DOHH2 (cell line): ENCODE data around the gene OCA2.

Source experiments
- H3F3A ChIP-seq: fragments of 200-600 bp; sonication (generic), shearing (Covaris generic); 2 replicates; pipeline ENCODE4 v1.6.0; 2016; ENCODE audit warnings: antibody characterized with exemption, mild to moderate bottlenecking; ENCODE audit not compliant: control insufficient read depth, insufficient read depth
- H3K27ac ChIP-seq: fragments of 200-600 bp; sonication (generic); 2 replicates; pipeline ENCODE4 v1.5.1; 2014; ENCODE audit warnings: low read depth, mild to moderate bottlenecking, low read length, moderate library complexity
- H3K27me3 ChIP-seq: fragments of 200-600 bp; sonication (generic); 2 replicates; pipeline ENCODE4 v1.6.1; 2014; ENCODE audit warnings: mild to moderate bottlenecking, low read length, mixed read lengths; ENCODE audit not compliant: control insufficient read depth
- H3K36me3 ChIP-seq: fragments of 200-600 bp; sonication (generic); 2 replicates; pipeline ENCODE4 v1.6.1; 2014; ENCODE audit warnings: mild to moderate bottlenecking, low read length, moderate library complexity, mixed read lengths; ENCODE audit not compliant: control insufficient read depth
- H3K4me1 ChIP-seq: fragments of 200-600 bp; sonication (generic); 2 replicates; pipeline ENCODE4 v1.6.1; 2014; ENCODE audit warnings: mild to moderate bottlenecking, low read length, mixed read lengths; ENCODE audit not compliant: control insufficient read depth
- H3K4me2 ChIP-seq: fragments of 200-600 bp; sonication (generic); 2 replicates; pipeline ENCODE4 v1.6.0; 2014; ENCODE audit warnings: mild to moderate bottlenecking, low read length, moderate library complexity
- H3K4me3 ChIP-seq: fragments of 200-600 bp; sonication (generic); 2 replicates; pipeline ENCODE4 v1.5.1; 2014; ENCODE audit warnings: mild to moderate bottlenecking, low read length, mixed read lengths
- H3K79me2 ChIP-seq: fragments of 200-600 bp; sonication (generic); 2 replicates; pipeline ENCODE4 v1.6.1; 2014; ENCODE audit warnings: mild to moderate bottlenecking, low read length, mixed read lengths; ENCODE audit not compliant: control insufficient read depth
- H3K9me2 ChIP-seq: fragments of 200-600 bp; sonication (generic); replicated peaks from 2 replicates; pipeline ENCODE4 v1.6.1; 2014; ENCODE audit warnings: mild to moderate bottlenecking, low read length, mixed read lengths; ENCODE audit not compliant: control insufficient read depth
- H3K9me3 ChIP-seq: fragments of 200-600 bp; sonication (generic); 2 replicates; pipeline ENCODE4 v1.6.1; 2014; ENCODE audit warnings: antibody characterized with exemption, low read length, mixed read lengths; ENCODE audit not compliant: control insufficient read depth, insufficient read depth
- H4K20me1 ChIP-seq: fragments of 200-600 bp; sonication (generic); 2 replicates; pipeline ENCODE4 v1.6.0; 2014; ENCODE audit warnings: low read depth, mild to moderate bottlenecking, antibody characterized with exemption, low read length, moderate library complexity; ENCODE audit not compliant: control insufficient read depth, insufficient read depth
- EZH2phosphoT487 ChIP-seq: fragments of 200-600 bp; sonication (generic); IDR thresholded peaks from 2 replicates; pipeline ENCODE4 v1.6.1; 2017; ENCODE audit warnings: borderline replicate concordance, mild to moderate bottlenecking, antibody characterized with exemption, low read length, moderate library complexity, mixed read lengths
- TF ChIP-seq, protein P1 (sequence below): fragments of 200-600 bp; sonication (generic); IDR thresholded peaks from one replicate; pipeline ENCODE4 v1.5.1; 2014; ENCODE audit warnings: antibody characterized with exemption, mild to moderate bottlenecking, low read depth, low read length; ENCODE audit not compliant: poor library complexity, severe bottlenecking

Gene OCA2

DNA sequence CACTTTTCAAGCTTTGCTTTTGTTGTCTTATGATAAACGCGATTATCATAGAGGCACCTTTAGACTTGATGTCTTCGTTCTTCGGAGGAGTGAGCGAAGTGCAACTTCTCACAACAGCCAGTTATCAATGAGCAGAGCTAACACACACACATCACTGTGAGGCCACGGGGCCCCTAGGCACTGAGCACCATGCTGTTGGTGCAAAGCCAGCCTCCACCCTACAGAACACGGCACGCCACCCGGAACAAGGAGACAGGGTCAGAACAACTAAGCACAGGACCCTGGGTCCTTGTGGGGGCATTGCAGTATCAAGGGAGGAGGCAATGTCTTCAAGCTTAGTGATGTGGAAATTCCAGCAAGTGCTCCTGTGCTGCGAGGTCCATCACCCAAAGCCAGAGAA, 244.5 kb downstream of the OCA2 start:
- TF ChIP-seq, protein P1, sequence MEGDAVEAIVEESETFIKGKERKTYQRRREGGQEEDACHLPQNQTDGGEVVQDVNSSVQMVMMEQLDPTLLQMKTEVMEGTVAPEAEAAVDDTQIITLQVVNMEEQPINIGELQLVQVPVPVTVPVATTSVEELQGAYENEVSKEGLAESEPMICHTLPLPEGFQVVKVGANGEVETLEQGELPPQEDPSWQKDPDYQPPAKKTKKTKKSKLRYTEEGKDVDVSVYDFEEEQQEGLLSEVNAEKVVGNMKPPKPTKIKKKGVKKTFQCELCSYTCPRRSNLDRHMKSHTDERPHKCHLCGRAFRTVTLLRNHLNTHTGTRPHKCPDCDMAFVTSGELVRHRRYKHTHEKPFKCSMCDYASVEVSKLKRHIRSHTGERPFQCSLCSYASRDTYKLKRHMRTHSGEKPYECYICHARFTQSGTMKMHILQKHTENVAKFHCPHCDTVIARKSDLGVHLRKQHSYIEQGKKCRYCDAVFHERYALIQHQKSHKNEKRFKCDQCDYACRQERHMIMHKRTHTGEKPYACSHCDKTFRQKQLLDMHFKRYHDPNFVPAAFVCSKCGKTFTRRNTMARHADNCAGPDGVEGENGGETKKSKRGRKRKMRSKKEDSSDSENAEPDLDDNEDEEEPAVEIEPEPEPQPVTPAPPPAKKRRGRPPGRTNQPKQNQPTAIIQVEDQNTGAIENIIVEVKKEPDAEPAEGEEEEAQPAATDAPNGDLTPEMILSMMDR, result no peak
- no peak for TF ChIP-seq EZH2phosphoT487
- H4K20me1 ChIP-seq, result no peaks in the 10 kb centered on the region
- no peaks in the 10 kb centered on the region for H3K79me2 ChIP-seq
- H3K27ac ChIP-seq, result no peak overlapping the region
- no peaks in the 10 kb centered on the region for H3K27me3 ChIP-seq
- no peaks in the 10 kb centered on the region for H3K9me2 ChIP-seq
- no peaks in the 10 kb centered on the region for H3K4me1 ChIP-seq
- H3F3A ChIP-seq, result no peaks in the 10 kb centered on the region
- no peak overlapping the region for H3K4me3 ChIP-seq
- peaks cover 23% of the 10 kb centered on the region; the same call in 1 of the 2 replicates for H3K9me3 ChIP-seq
- no peaks in the 10 kb centered on the region for H3K36me3 ChIP-seq
- H3K4me2 ChIP-seq, result no peak overlapping the region

DNA sequence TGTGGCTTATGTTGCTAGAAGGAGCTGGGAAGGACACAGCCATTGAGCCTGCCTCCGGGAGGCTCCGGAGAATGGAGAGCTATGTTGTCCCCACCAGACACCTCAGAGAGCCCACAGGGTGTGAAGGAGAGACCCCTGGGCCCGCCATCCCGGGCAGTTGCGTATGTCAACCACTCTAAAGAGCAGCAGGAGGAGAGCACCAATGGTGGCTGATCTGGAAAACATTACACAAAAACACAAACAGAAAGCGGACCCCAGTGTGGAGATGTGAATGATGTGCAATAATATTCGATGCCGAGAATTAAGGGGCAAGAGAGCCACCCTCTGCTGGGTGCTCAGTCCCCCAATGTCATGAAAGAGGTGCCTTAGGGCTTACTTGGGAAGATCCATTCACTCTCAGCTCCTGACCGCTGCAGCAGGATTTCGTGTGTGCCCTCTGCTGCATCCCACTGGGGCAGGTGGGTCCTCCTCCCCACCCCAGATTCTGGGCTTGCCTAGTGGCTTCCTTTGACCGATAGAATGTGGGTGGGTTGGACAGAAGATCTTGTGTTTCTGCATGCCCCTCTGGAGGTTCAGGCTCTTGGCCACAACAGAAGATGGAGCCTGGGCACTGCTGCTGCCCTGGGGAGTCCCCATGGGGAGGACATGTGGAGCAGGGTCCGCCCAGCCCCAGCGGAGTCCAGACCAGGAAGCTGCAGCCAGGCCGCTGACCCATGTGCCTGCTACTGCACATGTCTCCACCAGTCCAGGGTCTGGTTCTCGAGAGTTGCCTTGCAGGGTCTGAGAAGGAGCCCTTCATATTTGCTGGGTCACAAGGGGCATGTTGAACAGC, 245.3 kb downstream of the OCA2 start:
- TF ChIP-seq EZH2phosphoT487, result no peak
- TF ChIP-seq, protein P1, result no peak
- Histone ChIP-seq H3K27ac (no peak overlapping the region), H4K20me1 (no peaks in the 10 kb centered on the region), H3K9me2 (no peaks in the 10 kb centered on the region), H3K27me3 (no peaks in the 10 kb centered on the region), H3K4me1 (no peaks in the 10 kb centered on the region), H3F3A (no peaks in the 10 kb centered on the region), H3K79me2 (no peaks in the 10 kb centered on the region), H3K4me3 (no peak overlapping the region), H3K4me2 (no peak overlapping the region), H3K9me3 (peaks cover 25% of the 10 kb centered on the region; the same call in 1 of the 2 replicates), H3K36me3 (no peaks in the 10 kb centered on the region)

DNA sequence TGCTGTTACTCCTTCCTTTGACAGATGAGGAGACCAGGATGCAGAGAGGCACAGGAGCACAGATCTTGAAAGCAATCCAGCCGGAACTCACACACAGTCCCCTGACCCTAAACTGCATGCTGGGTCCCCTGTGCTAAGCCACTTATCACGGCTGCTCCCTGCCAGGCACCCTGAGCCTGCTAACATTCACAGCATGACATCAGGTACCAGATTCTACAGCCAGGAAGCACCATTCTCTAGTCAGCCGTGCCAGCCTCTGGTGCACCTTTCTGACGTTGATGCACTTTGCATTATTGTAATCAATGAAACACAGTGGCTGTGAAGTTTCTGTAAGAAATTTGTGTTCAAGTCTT, 247.3 kb downstream of the OCA2 start:
- no peaks in the 10 kb centered on the region for H4K20me1 ChIP-seq
- H3K4me3 ChIP-seq, result no peak overlapping the region
- H3K36me3 ChIP-seq, result no peaks in the 10 kb centered on the region
- H3K79me2 ChIP-seq, result no peaks in the 10 kb centered on the region
- no peak overlapping the region for H3K27ac ChIP-seq
- H3F3A ChIP-seq, result no peaks in the 10 kb centered on the region
- no peak overlapping the region for H3K4me2 ChIP-seq
- H3K27me3 ChIP-seq, result no peaks in the 10 kb centered on the region
- H3K9me3 ChIP-seq, result peaks cover 34% of the 10 kb centered on the region; the same call in 1 of the 2 replicates
- H3K9me2 ChIP-seq, result no peaks in the 10 kb centered on the region
- TF ChIP-seq, protein P1, result no peak
- no peak for TF ChIP-seq EZH2phosphoT487
- no peaks in the 10 kb centered on the region for H3K4me1 ChIP-seq
